Dedifferentiated amniotic fluid mesenchymal stem cell (primary cell): ENCODE data around the gene PATL1.
"Not testable (repeated sequence)": the region's sequence is repeated elsewhere in the genome, so short reads cannot be mapped to it uniquely, and the experiment has no call there.

Experiments
- DNase-seq: peaks from one replicate; pipeline ENCODE4 v3.0.0-alpha.2; 2016; ENCODE audit errors: extremely low spot score

The PATL1 gene, protein sequence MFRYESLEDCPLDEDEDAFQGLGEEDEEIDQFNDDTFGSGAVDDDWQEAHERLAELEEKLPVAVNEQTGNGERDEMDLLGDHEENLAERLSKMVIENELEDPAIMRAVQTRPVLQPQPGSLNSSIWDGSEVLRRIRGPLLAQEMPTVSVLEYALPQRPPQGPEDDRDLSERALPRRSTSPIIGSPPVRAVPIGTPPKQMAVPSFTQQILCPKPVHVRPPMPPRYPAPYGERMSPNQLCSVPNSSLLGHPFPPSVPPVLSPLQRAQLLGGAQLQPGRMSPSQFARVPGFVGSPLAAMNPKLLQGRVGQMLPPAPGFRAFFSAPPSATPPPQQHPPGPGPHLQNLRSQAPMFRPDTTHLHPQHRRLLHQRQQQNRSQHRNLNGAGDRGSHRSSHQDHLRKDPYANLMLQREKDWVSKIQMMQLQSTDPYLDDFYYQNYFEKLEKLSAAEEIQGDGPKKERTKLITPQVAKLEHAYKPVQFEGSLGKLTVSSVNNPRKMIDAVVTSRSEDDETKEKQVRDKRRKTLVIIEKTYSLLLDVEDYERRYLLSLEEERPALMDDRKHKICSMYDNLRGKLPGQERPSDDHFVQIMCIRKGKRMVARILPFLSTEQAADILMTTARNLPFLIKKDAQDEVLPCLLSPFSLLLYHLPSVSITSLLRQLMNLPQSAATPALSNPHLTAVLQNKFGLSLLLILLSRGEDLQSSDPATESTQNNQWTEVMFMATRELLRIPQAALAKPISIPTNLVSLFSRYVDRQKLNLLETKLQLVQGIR

DNA sequence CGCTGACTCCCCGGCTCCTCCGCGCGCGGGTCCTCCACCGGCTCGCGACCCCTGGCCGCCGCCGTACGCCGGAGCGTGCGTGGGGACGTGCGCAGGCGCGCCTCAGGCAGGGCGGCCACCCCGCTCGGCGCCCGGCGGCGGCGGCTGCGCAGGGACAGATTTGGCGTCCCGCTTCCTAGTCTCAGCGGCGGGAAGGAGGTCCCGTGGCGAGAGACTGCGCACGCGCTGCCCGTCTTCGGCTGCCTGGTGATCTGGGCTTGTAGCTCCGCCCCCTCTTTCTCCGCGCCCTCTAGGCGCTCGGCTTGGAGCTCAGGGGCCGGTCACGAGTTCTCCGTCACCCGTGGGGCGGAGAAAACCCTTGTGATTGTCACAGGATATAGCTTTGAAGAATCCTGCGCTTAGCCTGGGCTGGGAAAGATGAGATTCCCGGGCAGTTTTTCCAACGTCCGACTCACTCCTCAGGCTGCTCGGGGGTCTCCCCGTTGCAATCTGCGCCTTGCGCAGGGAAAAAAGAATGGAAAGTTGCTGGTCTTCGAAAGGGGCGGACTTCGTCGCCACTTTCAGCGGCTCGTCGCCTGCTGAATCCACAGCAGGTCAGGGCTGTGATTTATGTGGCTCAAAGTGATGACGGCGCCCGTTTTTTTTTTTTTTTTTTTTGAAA, at the start of gene PATL1:
TSS of gene PATL1 (minus strand) at position 88 of the 661 bp plus-strand sequence. CDS start 142 bp downstream, outside the sequence.
- DNase-seq: peak; percentile 98

DNA sequence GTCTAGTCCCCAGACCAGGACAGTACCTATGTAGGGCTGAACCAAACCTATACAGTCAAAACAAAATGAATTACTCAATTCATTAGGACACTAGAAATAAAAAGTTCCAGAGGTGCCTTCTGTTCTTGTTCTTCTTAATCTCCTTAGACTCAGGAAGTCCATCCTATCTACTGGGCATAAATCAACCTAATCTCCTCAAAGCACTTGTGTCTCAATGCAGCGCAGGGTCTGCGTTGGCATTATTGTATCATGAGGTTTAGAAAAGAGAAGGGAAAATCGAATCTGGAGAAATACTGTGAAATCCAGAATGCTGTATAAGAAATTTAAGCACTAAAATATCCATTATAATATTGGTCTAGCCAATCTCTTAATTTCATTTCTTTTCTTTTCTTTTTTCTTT, 47.2 kb upstream of the PATL1 start:
- no peak for DNase-seq

DNA sequence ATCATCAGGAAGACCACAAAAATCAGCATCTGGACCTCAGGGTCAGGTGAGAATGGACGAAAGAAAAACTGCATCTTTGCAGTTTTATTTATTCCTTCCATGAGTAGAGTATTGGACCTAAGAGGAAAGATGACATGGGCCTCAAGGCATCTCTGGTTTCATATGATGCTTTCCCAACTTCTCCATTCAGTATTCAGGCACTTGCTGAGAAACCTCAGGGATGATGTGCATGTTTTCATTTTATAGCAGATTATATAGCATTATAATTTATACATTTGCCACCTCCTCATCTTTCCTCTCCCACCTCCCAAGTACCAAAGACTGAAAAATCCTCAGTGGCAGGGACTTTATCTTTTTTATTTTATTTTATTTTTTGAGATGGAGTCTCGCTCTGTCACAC, 44.9 kb upstream of the PATL1 start, which contains the start of gene OR10V1:
TSS of gene OR10V1 (minus strand) at position 101 of the 400 bp plus-strand sequence. CDS start at position 101, 0 bp downstream.
- DNase-seq: no peak

DNA sequence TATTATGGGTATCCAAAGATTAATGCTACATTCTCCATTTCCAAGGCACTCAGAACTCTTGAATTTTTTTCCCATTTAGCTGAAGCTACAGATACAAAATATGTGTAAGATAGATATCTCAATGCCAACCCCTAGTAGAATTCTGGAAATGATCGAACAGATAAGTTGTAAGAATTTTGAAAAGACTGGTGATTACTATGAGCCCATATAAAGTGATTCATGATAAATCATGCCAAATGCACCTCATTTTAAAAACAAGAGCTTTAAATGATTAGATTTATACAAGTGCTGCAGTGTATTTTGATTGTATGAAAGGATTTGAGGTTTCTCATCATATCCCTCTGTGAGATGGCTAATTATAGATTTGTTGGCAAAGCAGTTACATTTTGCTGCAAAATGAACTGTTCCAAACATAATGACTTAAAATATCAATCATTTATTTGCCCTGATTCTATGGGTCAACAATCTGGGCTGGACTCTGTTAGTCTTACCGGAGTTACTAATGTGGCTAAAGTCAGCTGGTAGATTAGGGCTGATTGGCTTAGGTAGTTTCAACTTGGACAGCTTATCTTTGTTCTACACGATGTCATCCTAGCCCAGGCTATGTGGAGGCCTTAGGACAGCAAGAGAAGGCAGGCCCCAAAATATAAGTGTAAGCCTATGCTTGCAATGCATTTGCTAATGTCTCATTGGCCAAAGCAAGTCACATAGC, 41.5 kb upstream of the PATL1 start:
- no peak for DNase-seq

DNA sequence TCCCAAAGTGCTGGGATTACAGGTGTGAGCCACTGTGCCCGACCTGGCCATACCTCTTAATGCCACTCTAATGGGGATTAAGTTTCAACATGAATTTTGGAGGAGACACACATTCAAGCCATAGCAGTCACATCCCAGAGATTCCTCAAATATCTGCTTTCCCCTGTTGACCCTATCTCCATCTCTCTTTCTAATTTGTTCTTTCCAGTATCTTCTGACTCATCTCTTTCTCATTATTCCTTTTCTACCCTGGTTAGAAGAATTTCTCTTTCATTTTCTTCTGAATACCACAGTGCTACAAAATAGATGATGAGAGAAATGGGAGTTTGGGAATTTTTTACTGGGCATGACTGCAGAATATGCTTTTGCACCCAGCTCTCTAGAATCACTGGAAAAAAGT, 39.7 kb upstream of the PATL1 start:
- no peak for DNase-seq

DNA sequence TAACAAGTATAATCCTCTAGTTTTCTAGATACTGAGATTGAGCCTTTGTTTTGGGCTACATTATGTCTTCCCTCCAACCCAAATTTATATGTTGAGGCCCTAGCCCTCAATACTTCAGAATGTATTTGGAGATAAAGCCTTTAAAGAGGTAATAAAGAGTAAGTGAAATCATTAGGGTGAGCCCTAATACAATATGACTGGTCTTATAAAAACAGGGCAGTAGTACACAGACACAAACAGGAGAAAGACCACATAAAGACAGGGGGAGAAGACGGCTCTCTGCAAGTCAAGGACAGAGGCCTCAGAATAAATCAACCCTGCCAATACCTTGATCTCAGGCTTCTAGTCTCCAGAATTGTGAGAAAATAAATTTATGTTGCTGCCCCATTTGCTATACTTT, 38.5 kb upstream of the PATL1 start:
- no peak for DNase-seq

DNA sequence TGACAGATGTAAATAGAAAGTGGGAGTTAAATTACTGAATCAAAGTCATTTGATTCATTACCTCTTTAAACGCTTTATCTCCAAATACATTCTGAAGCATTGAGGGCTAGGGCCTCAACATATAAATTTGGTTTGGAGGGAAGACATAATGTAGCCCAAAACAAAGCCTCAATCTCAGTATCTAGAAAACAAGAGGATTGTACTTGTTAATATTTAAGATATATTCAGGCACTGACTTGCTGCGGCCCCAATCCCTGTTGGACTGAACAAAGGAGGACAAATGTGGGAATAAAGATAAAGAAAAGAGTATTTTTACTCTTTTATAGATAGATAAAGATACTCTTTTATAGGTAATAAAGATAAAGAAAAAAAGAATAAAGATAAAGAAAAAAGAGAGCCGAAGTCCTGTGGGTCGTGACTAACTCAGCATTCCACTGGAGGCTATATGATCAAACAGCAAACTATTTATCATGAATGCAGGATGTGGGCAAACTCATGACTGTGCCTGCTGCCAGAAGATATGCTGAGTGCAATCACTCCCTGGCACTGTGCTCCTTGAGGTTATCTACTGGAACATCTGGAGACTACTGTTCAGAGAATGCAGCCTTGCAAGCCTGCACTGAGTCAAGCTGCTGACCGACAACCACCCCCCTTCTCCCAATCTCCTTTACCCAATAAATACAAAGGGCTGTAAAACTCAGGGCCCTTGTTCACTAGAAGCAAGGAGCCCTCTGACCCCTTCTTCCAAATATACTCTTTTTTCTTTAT, 37.9 kb upstream of the PATL1 start:
- peak; percentile 42 for DNase-seq

DNA sequence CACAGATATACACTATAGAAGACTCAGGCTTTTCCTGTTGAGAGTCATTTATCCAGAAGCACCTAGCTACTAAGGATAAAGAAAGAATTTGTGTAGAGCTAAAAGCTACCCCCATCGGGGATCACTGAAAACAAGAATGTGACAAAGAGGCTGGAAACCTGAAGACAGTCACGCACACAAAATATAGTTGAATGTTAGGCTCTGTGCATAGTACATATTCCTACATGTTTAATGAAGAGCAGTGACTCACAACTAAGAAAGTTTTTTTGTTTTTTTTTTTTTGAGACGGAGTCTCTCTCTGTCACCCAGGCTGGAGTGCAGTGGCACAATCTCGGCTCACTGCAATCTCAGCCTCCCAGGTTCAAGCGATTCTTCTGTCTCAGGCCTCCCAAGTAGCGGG, 36.5 kb upstream of the PATL1 start:
- DNase-seq: no peak

DNA sequence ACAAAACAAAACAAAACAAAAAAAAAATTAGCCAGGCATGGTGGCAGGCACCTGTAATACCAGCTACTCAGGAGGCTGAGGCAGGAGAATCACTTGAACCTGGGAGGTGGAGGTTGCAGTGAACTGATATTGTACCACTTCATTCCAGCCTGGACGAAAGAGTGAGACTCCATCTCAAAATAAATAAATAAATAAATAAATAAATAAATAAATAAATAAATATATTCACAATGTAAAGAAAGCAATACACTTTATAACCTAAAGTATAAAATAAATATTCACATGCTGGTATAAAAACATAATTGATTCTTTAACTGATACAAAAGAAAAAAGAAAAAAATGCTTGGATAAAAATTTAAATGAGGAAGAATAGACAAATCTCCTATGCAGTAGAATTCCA, 34.7 kb upstream of the PATL1 start:
- not testable (repeated sequence) for DNase-seq

DNA sequence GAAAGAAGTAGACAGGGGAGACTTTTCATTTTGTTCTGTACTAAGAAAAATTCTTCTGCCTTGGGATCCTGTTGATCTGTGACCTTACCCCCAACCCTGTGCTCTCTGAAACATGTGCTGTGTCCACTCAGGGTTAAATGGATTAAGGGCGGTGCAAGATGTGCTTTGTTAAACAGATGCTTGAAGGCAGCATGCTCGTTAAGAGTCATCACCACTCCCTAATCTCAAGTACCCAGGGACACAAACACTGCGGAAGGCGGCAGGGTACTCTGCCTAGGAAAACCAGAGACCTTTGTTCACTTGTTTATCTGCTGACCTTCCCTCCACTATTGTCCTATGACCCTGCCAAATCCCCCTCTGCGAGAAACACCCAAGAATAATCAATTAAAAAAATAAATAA, 31.3 kb upstream of the PATL1 start:
- DNase-seq: not testable (repeated sequence)

DNA sequence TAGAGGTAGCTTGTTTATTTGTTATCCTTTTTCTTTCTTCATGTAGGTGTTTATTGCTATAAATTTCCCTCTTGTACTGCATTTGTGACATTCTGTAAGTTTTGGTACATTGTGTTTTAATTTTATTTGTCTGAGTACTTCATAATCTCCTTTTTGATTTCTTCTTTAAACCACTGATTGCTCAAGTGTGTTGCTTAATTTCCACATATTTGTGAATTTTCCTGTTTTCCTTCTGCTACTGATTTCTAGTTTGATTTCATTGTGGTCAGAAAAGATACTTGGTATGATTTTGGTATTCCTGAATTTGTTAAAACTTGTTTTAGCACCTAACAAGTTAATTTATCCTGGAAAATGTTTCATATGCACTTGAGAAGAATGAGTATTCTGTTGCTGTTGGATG, 29.7 kb upstream of the PATL1 start:
- no peak for DNase-seq

DNA sequence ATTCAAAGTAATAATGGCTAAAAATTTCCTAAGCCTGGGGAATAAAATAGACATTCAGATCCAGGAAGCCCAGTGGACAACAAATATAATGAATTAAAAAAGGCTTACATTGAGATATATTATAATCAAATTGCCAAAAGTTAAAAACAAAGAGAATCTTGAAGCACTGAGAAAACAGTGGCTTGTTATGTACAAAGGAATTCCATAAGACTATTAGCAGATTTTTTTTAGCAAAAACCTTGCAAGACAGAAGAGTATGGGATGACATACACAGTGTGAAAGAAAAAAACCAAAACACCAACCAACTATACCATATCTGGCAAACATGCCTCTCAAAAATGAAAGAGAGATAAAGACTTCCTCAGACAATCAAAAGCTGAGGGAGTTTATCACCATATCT, 24.1 kb upstream of the PATL1 start:
- no peak for DNase-seq

DNA sequence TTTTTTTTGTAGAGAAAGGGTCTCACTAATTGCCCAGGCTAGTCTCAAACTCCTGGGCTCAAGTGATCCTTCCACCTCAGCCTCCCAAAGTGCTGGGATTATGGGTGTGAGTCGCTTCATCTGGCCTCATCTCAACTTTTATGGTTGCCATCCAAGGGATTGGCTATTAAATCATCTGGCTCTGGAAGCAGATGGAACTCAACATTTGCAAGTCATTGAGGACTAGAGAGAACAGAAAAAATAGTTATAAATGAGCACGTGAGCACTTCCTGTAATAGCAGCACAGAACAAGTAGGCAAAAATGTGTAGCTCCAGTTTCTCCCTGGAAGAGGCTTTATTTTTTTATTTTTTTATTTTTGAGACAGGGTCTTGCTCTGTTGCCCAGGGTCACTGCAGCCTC, 22.3 kb upstream of the PATL1 start:
- no peak for DNase-seq

DNA sequence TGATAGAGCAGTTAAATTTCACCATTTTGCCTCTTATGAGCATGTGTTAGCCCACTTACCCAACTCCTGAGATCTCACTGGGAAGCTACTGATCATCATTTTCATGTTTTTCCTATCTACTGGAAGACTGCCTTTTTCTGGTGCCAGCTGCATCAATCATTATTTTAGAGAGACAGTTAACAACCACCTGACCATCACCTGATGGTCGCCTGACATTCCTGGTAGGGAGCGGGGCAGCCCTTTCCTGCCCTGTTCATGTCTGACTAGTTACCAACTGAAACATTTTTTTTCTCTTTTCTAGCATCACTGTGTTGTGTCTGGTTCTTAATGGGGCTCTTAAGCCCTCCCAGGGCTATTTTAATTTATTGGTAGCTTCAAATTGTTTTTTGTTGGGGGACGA, 20.2 kb upstream of the PATL1 start:
- DNase-seq: no peak

DNA sequence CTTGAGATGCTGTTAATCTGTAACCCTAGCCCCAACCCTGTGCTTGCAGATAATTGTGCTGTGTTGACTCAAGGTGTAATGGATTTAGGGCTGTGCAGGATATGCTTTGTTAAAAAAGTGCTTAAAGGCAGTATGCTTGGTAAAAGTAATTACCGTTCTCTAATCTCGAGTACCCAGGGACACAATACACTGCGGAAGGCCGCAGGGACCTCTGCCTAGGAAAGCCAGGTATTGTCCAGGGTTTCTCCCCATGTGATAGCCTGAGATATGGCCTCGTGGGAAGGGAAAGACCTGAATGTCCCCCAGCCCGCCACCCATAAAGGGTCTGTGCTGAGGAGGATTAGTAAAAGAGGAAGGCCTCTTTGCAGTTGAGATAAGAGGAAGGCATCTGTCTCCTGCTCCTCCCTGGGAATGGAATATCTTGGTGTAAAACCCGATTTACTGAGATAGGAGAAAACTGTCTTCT, 12.5 kb upstream of the PATL1 start:
- DNase-seq: not testable (repeated sequence)

DNA sequence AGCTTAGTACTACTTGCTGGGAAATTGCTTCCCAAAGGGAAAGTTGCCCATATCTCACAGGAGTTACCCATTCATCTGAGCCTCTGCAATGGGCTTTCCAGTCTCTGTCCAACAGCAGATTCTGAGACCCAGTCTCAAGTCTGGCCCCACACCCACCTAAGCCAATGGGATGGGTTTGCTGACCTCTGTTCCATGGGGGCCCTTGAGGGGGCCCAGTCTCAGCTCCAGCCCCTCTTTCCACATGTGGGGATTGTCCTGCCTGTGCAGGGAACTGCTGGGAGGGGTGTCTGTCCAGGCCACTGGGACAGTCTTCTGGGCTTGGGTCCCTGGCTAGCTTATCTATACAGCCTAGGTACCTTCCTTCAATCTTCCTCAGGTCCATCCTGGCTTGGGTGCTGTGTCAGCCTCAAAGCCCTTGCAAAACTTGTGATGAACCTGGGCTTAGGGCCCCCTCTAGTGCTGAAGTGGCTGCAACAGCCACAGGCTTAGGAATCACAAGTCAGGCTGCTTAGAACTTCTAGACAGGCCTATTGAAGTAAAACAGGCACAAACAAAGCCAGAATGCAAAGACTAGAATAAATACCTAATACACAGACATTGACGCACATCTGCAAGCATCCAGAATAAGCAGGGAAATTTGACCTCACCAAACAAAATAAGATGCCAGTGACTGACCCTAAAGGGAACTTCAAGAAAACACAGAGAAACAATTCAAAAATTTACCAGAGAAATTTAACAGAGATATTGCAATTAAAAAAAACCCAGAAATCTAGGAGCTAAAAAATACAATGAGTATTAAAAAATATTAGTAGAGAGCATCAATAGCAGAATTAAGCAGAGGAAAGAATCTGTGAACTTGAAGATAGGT, 11.7 kb upstream of the PATL1 start:
- peak; percentile 71 for DNase-seq

DNA sequence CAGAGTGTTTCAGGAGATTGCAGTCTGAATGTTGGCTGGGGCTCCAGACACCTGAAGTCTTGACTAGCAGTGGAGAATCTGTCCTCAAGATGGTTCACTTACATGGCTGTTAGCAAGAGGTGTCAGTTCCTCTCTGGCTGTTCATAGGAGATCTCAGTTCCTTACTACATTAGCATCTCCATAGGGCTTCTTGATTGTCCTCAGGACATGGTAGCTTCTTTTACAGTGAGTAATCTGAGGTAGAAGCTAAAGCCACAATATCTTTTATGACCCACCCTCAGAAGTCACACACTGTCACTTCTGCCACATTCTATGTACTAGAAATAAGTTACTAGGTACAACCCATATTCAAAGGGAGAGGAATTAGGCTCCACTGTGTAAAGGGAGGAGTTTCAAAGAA, 10.5 kb upstream of the PATL1 start:
- DNase-seq: no peak

DNA sequence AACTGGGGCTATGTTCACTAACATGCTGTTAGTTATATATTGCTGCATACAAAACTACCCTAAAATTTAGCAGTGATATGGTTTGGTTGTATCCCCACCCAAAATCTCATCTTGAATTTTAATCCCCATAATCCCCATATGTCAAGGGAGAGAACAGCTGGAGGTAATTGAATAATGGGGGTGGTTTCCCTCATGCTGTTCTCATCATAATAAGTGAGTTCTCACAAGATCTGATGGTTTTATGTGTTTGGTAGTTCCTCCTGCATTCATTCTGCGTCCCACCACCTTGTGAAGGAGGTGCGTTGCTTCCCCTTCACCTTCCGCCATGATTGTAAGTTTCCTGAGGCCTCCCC, 10.0 kb upstream of the PATL1 start:
- no peak for DNase-seq

DNA sequence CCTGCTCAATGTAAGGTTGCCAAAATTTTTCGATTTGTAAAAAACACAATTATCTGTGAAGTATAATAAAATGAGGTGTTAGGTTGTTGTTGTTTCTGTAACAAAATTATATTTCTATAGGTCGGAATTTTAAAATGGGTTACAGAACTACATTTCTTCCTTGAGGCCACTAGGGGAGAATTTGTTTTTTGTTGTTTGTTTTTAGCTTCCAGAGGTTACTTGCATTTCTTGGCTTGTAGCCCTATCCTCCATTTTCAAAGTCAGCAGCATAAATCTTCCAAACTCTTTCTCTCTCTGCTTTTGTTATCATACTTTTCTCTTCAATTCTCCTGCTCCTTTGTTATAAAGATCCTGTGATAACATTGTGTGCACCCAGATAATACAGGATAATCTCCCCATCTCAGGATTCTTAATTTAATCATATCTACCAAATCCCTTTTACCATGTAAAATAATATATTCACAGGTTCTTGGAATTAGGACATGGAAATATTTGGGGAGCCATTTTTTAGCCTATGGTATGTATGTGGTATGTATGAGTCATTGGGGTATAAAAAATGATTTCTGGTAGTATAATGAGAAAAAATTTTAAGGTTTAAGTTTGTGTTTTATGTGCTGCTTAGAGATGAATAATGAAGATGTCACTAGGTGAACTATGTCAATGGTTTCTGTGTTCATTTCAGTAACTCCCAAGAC, 9.4 kb upstream of the PATL1 start:
- no peak for DNase-seq
